OCI-LY7 (cell line): ENCODE data around the gene STEAP3.

Source experiments
- CTCF ChIP-seq: fragments of 200-600 bp; sonication (generic); conservative IDR thresholded peaks from 2 replicates; pipeline ENCODE4 v1.5.1; 2014; ENCODE audit warnings: mild to moderate bottlenecking, antibody characterized with exemption, low read length, moderate library complexity, mixed read lengths
- EZH2phosphoT487 ChIP-seq: fragments of 200-600 bp; sonication (generic); IDR thresholded peaks from 2 replicates; pipeline ENCODE4 v1.6.1; 2018; ENCODE audit warnings: low read depth, borderline replicate concordance, mild to moderate bottlenecking, mixed run types, antibody characterized with exemption, low read length, moderate library complexity, mixed read lengths

GRCh38 chr2:119184512-119184911 is 39.1 kb upstream of the STEAP3 start:
- no peak for TF ChIP-seq CTCF
- TF ChIP-seq EZH2phosphoT487: no peak
